ENCODE results near the gene DENND10.

DNA sequence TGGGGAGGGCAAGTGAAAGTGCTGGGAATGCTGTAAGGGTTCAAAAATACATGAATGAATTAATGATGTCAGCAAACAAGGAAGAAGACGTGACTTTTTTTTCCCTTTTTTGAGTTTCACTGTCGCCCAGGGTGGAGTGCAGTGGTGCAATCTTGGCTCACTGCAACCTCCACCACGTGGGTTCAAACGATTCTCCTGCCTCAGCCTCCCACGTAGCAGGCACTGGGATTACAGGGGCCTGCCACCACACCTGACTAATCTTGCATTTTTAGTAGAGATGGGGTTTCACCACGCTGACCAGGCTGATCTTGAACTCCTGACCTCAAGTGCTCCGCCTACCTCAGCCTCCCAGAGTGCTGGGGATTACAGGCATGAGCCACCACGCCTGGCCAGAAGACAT lies 30.0 kb downstream of the DENND10 start:
- TF ChIP-seq, protein P1, sequence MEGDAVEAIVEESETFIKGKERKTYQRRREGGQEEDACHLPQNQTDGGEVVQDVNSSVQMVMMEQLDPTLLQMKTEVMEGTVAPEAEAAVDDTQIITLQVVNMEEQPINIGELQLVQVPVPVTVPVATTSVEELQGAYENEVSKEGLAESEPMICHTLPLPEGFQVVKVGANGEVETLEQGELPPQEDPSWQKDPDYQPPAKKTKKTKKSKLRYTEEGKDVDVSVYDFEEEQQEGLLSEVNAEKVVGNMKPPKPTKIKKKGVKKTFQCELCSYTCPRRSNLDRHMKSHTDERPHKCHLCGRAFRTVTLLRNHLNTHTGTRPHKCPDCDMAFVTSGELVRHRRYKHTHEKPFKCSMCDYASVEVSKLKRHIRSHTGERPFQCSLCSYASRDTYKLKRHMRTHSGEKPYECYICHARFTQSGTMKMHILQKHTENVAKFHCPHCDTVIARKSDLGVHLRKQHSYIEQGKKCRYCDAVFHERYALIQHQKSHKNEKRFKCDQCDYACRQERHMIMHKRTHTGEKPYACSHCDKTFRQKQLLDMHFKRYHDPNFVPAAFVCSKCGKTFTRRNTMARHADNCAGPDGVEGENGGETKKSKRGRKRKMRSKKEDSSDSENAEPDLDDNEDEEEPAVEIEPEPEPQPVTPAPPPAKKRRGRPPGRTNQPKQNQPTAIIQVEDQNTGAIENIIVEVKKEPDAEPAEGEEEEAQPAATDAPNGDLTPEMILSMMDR (conservative IDR thresholded peaks at IDR 0.05; ENCODE audit: low read depth in 2 of 2), result no peak
- TF ChIP-seq EZH2phosphoT487 (IDR thresholded peaks at IDR 0.05; ENCODE audit: unreplicated experiment) (no peak), EZH2 (IDR thresholded peaks at IDR 0.05; ENCODE audit: low read depth, unreplicated experiment) (no peak), POLR2AphosphoS5 (IDR thresholded peaks at IDR 0.05; ENCODE audit: low read depth) (no peak), JUNB (IDR thresholded peaks at IDR 0.05; ENCODE audit: unreplicated experiment) (no peak), STAT1 (IDR thresholded peaks at IDR 0.05; ENCODE audit: unreplicated experiment) (no peak), CREB1 (CRISPR knock-in tag; IDR thresholded peaks at IDR 0.05; ENCODE audit: low read depth) (no peak), NANOG (IDR thresholded peaks at IDR 0.05; ENCODE audit: borderline replicate concordance) (no peak), ZNF331 (CRISPR knock-in tag; IDR thresholded peaks at IDR 0.05; ENCODE audit: low read depth) (no peak)
- TF ChIP-seq, protein P2, sequence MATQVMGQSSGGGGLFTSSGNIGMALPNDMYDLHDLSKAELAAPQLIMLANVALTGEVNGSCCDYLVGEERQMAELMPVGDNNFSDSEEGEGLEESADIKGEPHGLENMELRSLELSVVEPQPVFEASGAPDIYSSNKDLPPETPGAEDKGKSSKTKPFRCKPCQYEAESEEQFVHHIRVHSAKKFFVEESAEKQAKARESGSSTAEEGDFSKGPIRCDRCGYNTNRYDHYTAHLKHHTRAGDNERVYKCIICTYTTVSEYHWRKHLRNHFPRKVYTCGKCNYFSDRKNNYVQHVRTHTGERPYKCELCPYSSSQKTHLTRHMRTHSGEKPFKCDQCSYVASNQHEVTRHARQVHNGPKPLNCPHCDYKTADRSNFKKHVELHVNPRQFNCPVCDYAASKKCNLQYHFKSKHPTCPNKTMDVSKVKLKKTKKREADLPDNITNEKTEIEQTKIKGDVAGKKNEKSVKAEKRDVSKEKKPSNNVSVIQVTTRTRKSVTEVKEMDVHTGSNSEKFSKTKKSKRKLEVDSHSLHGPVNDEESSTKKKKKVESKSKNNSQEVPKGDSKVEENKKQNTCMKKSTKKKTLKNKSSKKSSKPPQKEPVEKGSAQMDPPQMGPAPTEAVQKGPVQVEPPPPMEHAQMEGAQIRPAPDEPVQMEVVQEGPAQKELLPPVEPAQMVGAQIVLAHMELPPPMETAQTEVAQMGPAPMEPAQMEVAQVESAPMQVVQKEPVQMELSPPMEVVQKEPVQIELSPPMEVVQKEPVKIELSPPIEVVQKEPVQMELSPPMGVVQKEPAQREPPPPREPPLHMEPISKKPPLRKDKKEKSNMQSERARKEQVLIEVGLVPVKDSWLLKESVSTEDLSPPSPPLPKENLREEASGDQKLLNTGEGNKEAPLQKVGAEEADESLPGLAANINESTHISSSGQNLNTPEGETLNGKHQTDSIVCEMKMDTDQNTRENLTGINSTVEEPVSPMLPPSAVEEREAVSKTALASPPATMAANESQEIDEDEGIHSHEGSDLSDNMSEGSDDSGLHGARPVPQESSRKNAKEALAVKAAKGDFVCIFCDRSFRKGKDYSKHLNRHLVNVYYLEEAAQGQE (IDR thresholded peaks at IDR 0.05; ENCODE audit: unreplicated experiment), result no peak
- TF ChIP-seq, protein P3, sequence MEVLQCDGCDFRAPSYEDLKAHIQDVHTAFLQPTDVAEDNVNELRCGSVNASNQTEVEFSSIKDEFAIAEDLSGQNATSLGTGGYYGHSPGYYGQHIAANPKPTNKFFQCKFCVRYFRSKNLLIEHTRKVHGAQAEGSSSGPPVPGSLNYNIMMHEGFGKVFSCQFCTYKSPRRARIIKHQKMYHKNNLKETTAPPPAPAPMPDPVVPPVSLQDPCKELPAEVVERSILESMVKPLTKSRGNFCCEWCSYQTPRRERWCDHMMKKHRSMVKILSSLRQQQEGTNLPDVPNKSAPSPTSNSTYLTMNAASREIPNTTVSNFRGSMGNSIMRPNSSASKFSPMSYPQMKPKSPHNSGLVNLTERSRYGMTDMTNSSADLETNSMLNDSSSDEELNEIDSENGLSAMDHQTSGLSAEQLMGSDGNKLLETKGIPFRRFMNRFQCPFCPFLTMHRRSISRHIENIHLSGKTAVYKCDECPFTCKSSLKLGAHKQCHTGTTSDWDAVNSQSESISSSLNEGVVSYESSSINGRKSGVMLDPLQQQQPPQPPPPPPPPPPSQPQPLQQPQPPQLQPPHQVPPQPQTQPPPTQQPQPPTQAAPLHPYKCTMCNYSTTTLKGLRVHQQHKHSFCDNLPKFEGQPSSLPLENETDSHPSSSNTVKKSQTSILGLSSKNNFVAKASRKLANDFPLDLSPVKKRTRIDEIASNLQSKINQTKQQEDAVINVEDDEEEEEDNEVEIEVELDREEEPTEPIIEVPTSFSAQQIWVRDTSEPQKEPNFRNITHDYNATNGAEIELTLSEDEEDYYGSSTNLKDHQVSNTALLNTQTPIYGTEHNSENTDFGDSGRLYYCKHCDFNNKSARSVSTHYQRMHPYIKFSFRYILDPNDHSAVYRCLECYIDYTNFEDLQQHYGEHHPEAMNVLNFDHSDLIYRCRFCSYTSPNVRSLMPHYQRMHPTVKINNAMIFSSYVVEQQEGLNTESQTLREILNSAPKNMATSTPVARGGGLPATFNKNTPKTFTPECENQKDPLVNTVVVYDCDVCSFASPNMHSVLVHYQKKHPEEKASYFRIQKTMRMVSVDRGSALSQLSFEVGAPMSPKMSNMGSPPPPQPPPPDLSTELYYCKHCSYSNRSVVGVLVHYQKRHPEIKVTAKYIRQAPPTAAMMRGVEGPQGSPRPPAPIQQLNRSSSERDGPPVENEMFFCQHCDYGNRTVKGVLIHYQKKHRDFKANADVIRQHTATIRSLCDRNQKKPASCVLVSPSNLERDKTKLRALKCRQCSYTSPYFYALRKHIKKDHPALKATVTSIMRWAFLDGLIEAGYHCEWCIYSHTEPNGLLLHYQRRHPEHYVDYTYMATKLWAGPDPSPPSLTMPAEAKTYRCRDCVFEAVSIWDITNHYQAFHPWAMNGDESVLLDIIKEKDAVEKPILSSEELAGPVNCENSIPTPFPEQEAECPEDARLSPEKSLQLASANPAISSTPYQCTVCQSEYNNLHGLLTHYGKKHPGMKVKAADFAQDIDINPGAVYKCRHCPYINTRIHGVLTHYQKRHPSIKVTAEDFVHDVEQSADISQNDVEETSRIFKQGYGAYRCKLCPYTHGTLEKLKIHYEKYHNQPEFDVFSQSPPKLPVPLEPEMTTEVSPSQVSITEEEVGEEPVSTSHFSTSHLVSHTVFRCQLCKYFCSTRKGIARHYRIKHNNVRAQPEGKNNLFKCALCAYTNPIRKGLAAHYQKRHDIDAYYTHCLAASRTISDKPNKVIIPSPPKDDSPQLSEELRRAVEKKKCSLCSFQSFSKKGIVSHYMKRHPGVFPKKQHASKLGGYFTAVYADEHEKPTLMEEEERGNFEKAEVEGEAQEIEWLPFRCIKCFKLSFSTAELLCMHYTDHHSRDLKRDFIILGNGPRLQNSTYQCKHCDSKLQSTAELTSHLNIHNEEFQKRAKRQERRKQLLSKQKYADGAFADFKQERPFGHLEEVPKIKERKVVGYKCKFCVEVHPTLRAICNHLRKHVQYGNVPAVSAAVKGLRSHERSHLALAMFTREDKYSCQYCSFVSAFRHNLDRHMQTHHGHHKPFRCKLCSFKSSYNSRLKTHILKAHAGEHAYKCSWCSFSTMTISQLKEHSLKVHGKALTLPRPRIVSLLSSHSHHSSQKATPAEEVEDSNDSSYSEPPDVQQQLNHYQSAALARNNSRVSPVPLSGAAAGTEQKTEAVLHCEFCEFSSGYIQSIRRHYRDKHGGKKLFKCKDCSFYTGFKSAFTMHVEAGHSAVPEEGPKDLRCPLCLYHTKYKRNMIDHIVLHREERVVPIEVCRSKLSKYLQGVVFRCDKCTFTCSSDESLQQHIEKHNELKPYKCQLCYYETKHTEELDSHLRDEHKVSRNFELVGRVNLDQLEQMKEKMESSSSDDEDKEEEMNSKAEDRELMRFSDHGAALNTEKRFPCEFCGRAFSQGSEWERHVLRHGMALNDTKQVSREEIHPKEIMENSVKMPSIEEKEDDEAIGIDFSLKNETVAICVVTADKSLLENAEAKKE (CRISPR knock-in tag; IDR thresholded peaks at IDR 0.05), result no peak
- TF ChIP-seq, protein P4, sequence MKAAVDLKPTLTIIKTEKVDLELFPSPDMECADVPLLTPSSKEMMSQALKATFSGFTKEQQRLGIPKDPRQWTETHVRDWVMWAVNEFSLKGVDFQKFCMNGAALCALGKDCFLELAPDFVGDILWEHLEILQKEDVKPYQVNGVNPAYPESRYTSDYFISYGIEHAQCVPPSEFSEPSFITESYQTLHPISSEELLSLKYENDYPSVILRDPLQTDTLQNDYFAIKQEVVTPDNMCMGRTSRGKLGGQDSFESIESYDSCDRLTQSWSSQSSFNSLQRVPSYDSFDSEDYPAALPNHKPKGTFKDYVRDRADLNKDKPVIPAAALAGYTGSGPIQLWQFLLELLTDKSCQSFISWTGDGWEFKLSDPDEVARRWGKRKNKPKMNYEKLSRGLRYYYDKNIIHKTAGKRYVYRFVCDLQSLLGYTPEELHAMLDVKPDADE (IDR thresholded peaks at IDR 0.05), result no peak

Measured in GM23338 (cell line).